WTC11 (cell line): ENCODE measurements around the gene ERC1.

ENCODE experiments used
- ATF2 ChIP-seq: sonication (generic); formaldehyde crosslinking; IDR thresholded peaks from 2 replicates; pipeline ENCODE4 v1.8.1; 2022; ENCODE audit warnings: low read depth, missing genetic modification reagents, borderline replicate concordance
- GABPB1 ChIP-seq: sonication (generic); formaldehyde crosslinking; IDR thresholded peaks from 2 replicates; pipeline ENCODE4 v1.8.1; 2023; ENCODE audit warnings: mild to moderate bottlenecking, missing genetic modification reagents
- HMGXB4 ChIP-seq: sonication (generic); formaldehyde crosslinking; IDR thresholded peaks from 2 replicates; pipeline ENCODE4 v1.8.1; 2023; ENCODE audit warnings: mild to moderate bottlenecking, moderate library complexity, missing genetic modification reagents
- KAT7 ChIP-seq: sonication (generic); formaldehyde crosslinking; IDR thresholded peaks from 2 replicates; pipeline ENCODE4 v1.8.1; 2023; ENCODE audit warnings: missing genetic modification reagents, mild to moderate bottlenecking, borderline replicate concordance
- MLX ChIP-seq: sonication (generic); formaldehyde crosslinking; IDR thresholded peaks from 2 replicates; pipeline ENCODE4 v1.8.1; 2023; ENCODE audit warnings: mild to moderate bottlenecking, missing genetic modification reagents, moderate library complexity
- MXD4 ChIP-seq: fragments of 250-450 bp; sonication (Bioruptor Pico); IDR thresholded peaks from 2 replicates; pipeline ENCODE4 v1.8.0; 2021; ENCODE audit warnings: mild to moderate bottlenecking, moderate library complexity, borderline replicate concordance
- NFYB ChIP-seq: sonication (generic); formaldehyde crosslinking; conservative IDR thresholded peaks from 2 replicates; pipeline ENCODE4 v1.8.0; 2022; ENCODE audit warnings: low read depth, missing genetic modification reagents
- SP1 ChIP-seq: sonication (generic); formaldehyde crosslinking; conservative IDR thresholded peaks from 2 replicates; pipeline ENCODE4 v1.8.1; 2022; ENCODE audit warnings: missing genetic modification reagents
- ZNF423 ChIP-seq: fragments of 250-450 bp; sonication (Bioruptor Pico); IDR thresholded peaks from 2 replicates; pipeline ENCODE4 v2.1.2; 2022; ENCODE audit warnings: mild to moderate bottlenecking, moderate library complexity
- TF ChIP-seq, protein P1 (sequence below): sonication (generic); formaldehyde crosslinking; IDR thresholded peaks from 2 replicates; pipeline ENCODE4 v1.8.0; 2022; ENCODE audit warnings: mild to moderate bottlenecking, missing genetic modification reagents
- TF ChIP-seq, protein P2 (sequence below): fragments of 200-600 bp; IDR thresholded peaks from 2 replicates; pipeline ENCODE4 v1.8.0; 2022; ENCODE audit warnings: antibody characterized with exemption

DNA sequence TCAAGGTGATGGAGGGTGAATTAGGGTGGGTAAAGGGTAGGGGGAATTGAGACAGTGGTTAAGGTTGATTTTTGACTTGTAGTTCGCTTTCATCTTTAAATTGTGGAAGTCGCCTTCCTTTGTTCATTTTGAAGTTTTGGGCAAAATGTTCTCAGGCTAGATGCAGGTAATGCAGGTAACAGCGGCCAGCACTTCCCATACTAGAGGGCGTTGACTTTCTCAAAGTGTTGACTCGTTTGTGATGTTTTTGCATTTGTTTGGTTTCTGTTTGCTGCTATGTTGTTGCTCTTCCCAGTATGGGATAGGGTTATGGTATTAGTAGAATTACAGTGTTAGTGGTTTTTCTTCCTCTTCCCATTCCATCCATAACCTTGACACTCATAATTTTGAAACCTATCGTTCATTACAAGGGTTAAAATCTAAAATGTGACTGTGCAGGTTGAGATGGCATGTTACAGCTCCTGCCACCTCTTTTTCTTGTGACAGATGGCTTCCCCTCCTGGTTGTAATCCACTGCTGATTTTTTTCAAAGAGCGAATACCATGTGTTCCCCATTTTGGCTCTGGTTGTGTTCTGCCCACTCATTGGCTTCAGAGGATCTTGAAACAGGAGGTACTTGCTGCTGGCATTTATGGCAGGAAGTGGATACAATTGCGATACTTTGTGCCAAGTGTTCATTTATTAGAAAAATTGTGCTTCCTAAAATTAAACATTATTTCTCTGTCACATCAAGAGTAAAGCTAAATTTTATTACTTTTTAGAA, 57.1 kb downstream of the ERC1 start:
- no peak for TF ChIP-seq ZNF423
- TF ChIP-seq, protein P1, sequence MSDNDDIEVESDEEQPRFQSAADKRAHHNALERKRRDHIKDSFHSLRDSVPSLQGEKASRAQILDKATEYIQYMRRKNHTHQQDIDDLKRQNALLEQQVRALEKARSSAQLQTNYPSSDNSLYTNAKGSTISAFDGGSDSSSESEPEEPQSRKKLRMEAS (CRISPR knock-in tag): no peak
- TF ChIP-seq GABPB1: no peak
- TF ChIP-seq, protein P2, sequence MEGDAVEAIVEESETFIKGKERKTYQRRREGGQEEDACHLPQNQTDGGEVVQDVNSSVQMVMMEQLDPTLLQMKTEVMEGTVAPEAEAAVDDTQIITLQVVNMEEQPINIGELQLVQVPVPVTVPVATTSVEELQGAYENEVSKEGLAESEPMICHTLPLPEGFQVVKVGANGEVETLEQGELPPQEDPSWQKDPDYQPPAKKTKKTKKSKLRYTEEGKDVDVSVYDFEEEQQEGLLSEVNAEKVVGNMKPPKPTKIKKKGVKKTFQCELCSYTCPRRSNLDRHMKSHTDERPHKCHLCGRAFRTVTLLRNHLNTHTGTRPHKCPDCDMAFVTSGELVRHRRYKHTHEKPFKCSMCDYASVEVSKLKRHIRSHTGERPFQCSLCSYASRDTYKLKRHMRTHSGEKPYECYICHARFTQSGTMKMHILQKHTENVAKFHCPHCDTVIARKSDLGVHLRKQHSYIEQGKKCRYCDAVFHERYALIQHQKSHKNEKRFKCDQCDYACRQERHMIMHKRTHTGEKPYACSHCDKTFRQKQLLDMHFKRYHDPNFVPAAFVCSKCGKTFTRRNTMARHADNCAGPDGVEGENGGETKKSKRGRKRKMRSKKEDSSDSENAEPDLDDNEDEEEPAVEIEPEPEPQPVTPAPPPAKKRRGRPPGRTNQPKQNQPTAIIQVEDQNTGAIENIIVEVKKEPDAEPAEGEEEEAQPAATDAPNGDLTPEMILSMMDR: no peak
- no peak for TF ChIP-seq HMGXB4
- no peak for TF ChIP-seq MXD4 (CRISPR knock-in tag)
- no peak for TF ChIP-seq SP1 (CRISPR knock-in tag)
- no peak for TF ChIP-seq MLX (CRISPR knock-in tag)
- TF ChIP-seq NFYB (CRISPR knock-in tag): no peak
- TF ChIP-seq ATF2 (CRISPR knock-in tag): no peak
- TF ChIP-seq KAT7: no peak
